Measurements from ENCODE around the gene GMPR2.
"Not testable (repeated sequence)": the region's sequence is repeated elsewhere in the genome, so short reads cannot be mapped to it uniquely, and the experiment has no call there.

GRCh38 chr14:24202538-24202937 is 30.2 kb upstream of the GMPR2 start:
- TF ChIP-seq CTCF, POLR2AphosphoS5 (IDR thresholded peaks at IDR 0.05): not testable (repeated sequence)
